Gastroesophageal sphincter (tissue), 3 donors: ENCODE measurements around the gene BASP1.

Source experiments
- CTCF ChIP-seq, 4 experiments: fragments of 200-600 bp in 2 of 4; fragments of 450-650 bp in 2 of 4; sonication (generic) in 1 of 4; IDR thresholded peaks; one replicate each; pipeline ENCODE4 v1.5.1; 2017 to 2019; ENCODE audit warnings: antibody characterized with exemption in 4 of 4, mild to moderate bottlenecking in 2 of 4, moderate library complexity in 2 of 4
- EP300 ChIP-seq: sonication (generic); formaldehyde crosslinking; IDR thresholded peaks from one replicate; pipeline ENCODE4 v1.6.1; 2017; ENCODE audit warnings: antibody characterized with exemption, mild to moderate bottlenecking
- POLR2A ChIP-seq, 2 donors: fragments of 450-650 bp; IDR thresholded peaks; one replicate each; pipeline ENCODE4 v1.6.1; 2017; ENCODE audit warnings: antibody characterized with exemption in 2 of 2, mild to moderate bottlenecking in 2 of 2, moderate library complexity in 1 of 2
- POLR2AphosphoS5 ChIP-seq: sonication (generic); formaldehyde crosslinking; IDR thresholded peaks from one replicate; pipeline ENCODE4 v1.6.1; 2017; ENCODE audit warnings: antibody characterized with exemption

- TF ChIP-seq CTCF (IDR thresholded peaks at IDR 0.05) (no peak), POLR2AphosphoS5 (no peak), EP300 (no peak), POLR2A (IDR thresholded peaks at IDR 0.05) (no peak)
Observed at GRCh38 chr5:17305017-17305416, 87.6 kb downstream of the BASP1 start.
